Tibial nerve (tissue), 4 donors: ENCODE measurements around the gene HTR5A. TPM values are rescaled to one million over a fixed set of nuclear protein-coding genes. Genes with fewer than 3 reads are reported as not detected.

ENCODE experiments used
- DNase-seq, 2 donors: peaks; one replicate each; pipeline ENCODE4 v3.0.0-alpha.2; 2019; ENCODE audit warnings: low spot score in 2 of 2
- H3K27ac ChIP-seq, 4 donors: fragments of 200-600 bp; sonication (generic) in 3 of 4; one replicate each; pipeline ENCODE4 v1.5.1; 2017 to 2019; ENCODE audit warnings: mild to moderate bottlenecking in 1 of 4
- H3K27me3 ChIP-seq, 2 donors: fragments of 200-600 bp; sonication (generic) in 1 of 2; one replicate each; pipeline versions ENCODE4 v1.5.1 to v1.6.0; 2017 to 2019
- H3K36me3 ChIP-seq, 3 donors: fragments of 200-600 bp; sonication (generic); one replicate each; pipeline ENCODE4 v1.5.1; 2018 to 2019
- H3K4me1 ChIP-seq, 4 donors: fragments of 200-600 bp; sonication (generic) in 3 of 4; one replicate each; pipeline ENCODE4 v1.5.1; 2017 to 2019
- H3K4me3 ChIP-seq, 4 donors: fragments of 200-600 bp; sonication (generic) in 3 of 4; one replicate each; pipeline ENCODE4 v1.5.1; 2017 to 2019; ENCODE audit warnings: mild to moderate bottlenecking in 1 of 4, moderate library complexity in 1 of 4
- H3K9me3 ChIP-seq, 4 donors: fragments of 200-600 bp; sonication (generic) in 3 of 4; one replicate each; pipeline ENCODE4 v1.5.1; 2017 to 2019
- EP300 ChIP-seq, 2 donors: sonication (generic); formaldehyde crosslinking; IDR thresholded peaks; one replicate each; pipeline ENCODE4 v1.6.1; 2017; ENCODE audit warnings: antibody characterized with exemption in 2 of 2, mild to moderate bottlenecking in 1 of 2
- POLR2A ChIP-seq, 2 donors: fragments of 450-650 bp; IDR thresholded peaks; one replicate each; pipeline ENCODE4 v1.6.1; 2017; ENCODE audit warnings: antibody characterized with exemption in 2 of 2, mild to moderate bottlenecking in 2 of 2, moderate library complexity in 2 of 2
- WGBS, 2 donors: methylation state at CpG; one replicate each; pipeline ENCODE4 v1.1.5; 2018; 5-methylcytosine and 5-hydroxymethylcytosine counted together
- total RNA-seq, 4 donors: library from RNA; depleted of rRNA; stranded (reverse); fragments of >200 nt; gene quantifications; one replicate each; pipeline ENCODE4 v1.1.0, GENCODE V29; 2016
- TF ChIP-seq, protein P1 (sequence below), 5 experiments: fragments of 200-600 bp in 3 of 5; fragments of 450-650 bp in 2 of 5; sonication (generic) in 3 of 5; IDR thresholded peaks; one replicate each; pipeline ENCODE4 v1.5.1; 2016 to 2019; ENCODE audit warnings: antibody characterized with exemption in 5 of 5, mild to moderate bottlenecking in 3 of 5, moderate library complexity in 2 of 5

HTR5A gene
- total RNA-seq, 4 donors from 2014 or later: not detected

GRCh38 chr7:155115288-155115687 lies 45.2 kb downstream of the HTR5A start:
- 70 to 71% methylated on average over 5 of the region's 5 CpGs for WGBS, 2 donors
- Histone ChIP-seq H3K27me3 (no peaks in the 10 kb centered on the region), H3K36me3 (no peaks in the 10 kb centered on the region), H3K4me1 (no peaks in the 10 kb centered on the region), H3K4me3 (no peak overlapping the region), H3K9me3 (peaks cover 0 to 9% (median 0%) of the 10 kb centered on the region in 4 donors), H3K27ac (no peak overlapping the region)
- TF ChIP-seq POLR2A (IDR thresholded peaks at IDR 0.05) (no peak), EP300 (IDR thresholded peaks at IDR 0.05) (no peak)
- TF ChIP-seq, protein P1, sequence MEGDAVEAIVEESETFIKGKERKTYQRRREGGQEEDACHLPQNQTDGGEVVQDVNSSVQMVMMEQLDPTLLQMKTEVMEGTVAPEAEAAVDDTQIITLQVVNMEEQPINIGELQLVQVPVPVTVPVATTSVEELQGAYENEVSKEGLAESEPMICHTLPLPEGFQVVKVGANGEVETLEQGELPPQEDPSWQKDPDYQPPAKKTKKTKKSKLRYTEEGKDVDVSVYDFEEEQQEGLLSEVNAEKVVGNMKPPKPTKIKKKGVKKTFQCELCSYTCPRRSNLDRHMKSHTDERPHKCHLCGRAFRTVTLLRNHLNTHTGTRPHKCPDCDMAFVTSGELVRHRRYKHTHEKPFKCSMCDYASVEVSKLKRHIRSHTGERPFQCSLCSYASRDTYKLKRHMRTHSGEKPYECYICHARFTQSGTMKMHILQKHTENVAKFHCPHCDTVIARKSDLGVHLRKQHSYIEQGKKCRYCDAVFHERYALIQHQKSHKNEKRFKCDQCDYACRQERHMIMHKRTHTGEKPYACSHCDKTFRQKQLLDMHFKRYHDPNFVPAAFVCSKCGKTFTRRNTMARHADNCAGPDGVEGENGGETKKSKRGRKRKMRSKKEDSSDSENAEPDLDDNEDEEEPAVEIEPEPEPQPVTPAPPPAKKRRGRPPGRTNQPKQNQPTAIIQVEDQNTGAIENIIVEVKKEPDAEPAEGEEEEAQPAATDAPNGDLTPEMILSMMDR (IDR thresholded peaks at IDR 0.05): no peak
- no peak for DNase-seq

GRCh38 chr7:155119801-155120382 lies 49.8 kb downstream of the HTR5A start:
- no peaks in the 10 kb centered on the region for H3K36me3 ChIP-seq
- TF ChIP-seq POLR2A (IDR thresholded peaks at IDR 0.05) (no peak), EP300 (IDR thresholded peaks at IDR 0.05) (no peak)
- TF ChIP-seq, protein P1 (IDR thresholded peaks at IDR 0.05): no peak
- no peaks in the 10 kb centered on the region for H3K27me3 ChIP-seq
- 83 to 84% methylated on average over 7 of the region's 7 CpGs for WGBS, 2 donors
- H3K4me1 ChIP-seq: no peaks in the 10 kb centered on the region
- H3K9me3 ChIP-seq: peaks cover 0 to 19% (median 0%) of the 10 kb centered on the region in 4 donors
- no peak for DNase-seq
- no peak overlapping the region for H3K27ac ChIP-seq
- no peak overlapping the region for H3K4me3 ChIP-seq

DNA sequence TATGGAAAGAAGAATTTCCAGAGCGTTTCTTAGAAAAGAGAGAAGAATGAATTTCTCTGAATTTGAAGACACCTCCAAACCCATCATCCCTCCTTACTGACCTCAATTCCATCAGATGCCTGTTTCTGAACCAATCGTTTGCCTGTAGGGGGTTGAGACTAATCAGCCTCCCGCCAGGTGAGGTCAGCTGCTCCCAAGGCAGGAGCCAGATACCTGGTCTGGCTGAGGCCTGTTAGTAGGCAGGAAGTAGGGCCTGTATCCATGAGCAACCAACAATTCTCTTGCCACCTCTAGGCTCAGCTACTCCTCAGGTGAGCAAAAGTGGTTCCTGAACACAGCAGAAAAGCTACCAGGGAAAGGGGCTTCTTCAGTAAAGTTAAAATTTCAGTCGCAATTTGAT lies 50.3 kb downstream of the HTR5A start:
- DNase-seq: no peak

DNA sequence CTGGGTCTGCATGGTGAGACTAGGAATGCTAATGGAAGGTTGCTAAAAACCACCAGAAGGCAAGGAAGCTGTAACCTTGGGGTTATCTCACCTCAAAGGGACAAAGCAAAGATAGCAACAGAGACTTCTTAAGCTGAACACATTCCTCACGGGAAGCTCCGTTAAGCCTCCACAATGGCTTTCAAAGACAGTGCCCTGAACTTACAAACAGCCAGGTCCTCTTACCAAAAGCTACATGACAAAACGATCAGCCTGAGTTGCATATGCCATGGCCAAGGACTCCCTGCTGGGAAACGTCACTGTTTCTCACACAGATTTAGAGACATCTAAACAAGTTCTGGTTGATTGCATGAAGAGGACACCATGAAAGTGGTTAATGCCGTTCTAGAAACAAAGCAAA lies 52.7 kb downstream of the HTR5A start:
- TF ChIP-seq POLR2A (IDR thresholded peaks at IDR 0.05): no peak
- TF ChIP-seq, protein P1 (IDR thresholded peaks at IDR 0.05): no peak
- TF ChIP-seq EP300 (IDR thresholded peaks at IDR 0.05): no peak
- H3K27me3 ChIP-seq: no peaks in the 10 kb centered on the region
- WGBS, 2 donors: 26 to 32% methylated on average over 5 of the region's 5 CpGs

More for the DNA sequence above, 50.3 kb downstream of the HTR5A start:
- peaks cover 0 to 19% (median 0%) of the 10 kb centered on the region in 4 donors for H3K9me3 ChIP-seq
- no peaks in the 10 kb centered on the region for H3K36me3 ChIP-seq
- H3K4me3 ChIP-seq: no peak overlapping the region
- TF ChIP-seq POLR2A (IDR thresholded peaks at IDR 0.05) (no peak), EP300 (IDR thresholded peaks at IDR 0.05) (no peak)
- TF ChIP-seq, protein P1 (IDR thresholded peaks at IDR 0.05): no peak
- no peaks in the 10 kb centered on the region for H3K27me3 ChIP-seq
- no peaks in the 10 kb centered on the region for H3K4me1 ChIP-seq
- H3K27ac ChIP-seq: no peak overlapping the region
- WGBS, 2 donors: 85 to 91% methylated on average over 4 of the region's 4 CpGs

DNA sequence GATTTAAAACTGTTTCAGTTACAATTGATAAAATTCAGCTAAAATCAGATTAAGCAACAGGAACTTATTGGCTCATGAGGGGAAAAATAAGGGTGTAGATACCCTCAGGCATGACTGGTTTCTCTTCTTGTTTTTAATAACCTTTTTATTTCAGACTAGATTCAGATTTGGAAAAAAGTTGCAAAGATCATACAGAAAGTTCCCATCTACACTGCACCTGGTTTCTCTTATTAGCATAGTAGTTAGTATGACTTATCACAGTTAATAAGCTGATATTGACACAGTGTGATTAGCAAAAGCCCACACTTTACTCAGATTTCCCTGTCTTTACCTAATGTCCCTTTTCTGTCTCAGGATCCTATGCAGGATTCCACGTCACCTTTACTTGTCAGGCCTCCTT lies 53.3 kb downstream of the HTR5A start:
- Histone ChIP-seq H3K4me3 (no peak overlapping the region), H3K9me3 (peaks cover 0 to 19% (median 0%) of the 10 kb centered on the region in 4 donors), H3K27me3 (no peaks in the 10 kb centered on the region), H3K27ac (no peak overlapping the region), H3K36me3 (no peaks in the 10 kb centered on the region), H3K4me1 (no peaks in the 10 kb centered on the region)
- TF ChIP-seq EP300 (IDR thresholded peaks at IDR 0.05) (no peak), POLR2A (IDR thresholded peaks at IDR 0.05) (no peak)
- TF ChIP-seq, protein P1 (IDR thresholded peaks at IDR 0.05): no peak
- WGBS, 2 donors: 80 to 83% methylated on average over 1 of the region's 1 CpG
- DNase-seq: no peak

More for the DNA sequence above, 52.7 kb downstream of the HTR5A start:
- no peaks in the 10 kb centered on the region for H3K36me3 ChIP-seq
- no peaks in the 10 kb centered on the region for H3K4me1 ChIP-seq
- no peak overlapping the region for H3K27ac ChIP-seq
- peaks cover 0 to 19% (median 0%) of the 10 kb centered on the region in 4 donors for H3K9me3 ChIP-seq
- DNase-seq: no peak
- no peak overlapping the region for H3K4me3 ChIP-seq
